Inflammatory macrophage treated with lipopolysaccharide for 4 hours (primary cell): Measurements from ENCODE around the gene KCNRG.
"Not testable (repeated sequence)": the region's sequence is repeated elsewhere in the genome, so short reads cannot be mapped to it uniquely, and the experiment has no call there.

ENCODE experiments used
- DNase-seq: peaks from one replicate; pipeline ENCODE4 v3.0.0-alpha.2; 2020

Gene KCNRG

DNA sequence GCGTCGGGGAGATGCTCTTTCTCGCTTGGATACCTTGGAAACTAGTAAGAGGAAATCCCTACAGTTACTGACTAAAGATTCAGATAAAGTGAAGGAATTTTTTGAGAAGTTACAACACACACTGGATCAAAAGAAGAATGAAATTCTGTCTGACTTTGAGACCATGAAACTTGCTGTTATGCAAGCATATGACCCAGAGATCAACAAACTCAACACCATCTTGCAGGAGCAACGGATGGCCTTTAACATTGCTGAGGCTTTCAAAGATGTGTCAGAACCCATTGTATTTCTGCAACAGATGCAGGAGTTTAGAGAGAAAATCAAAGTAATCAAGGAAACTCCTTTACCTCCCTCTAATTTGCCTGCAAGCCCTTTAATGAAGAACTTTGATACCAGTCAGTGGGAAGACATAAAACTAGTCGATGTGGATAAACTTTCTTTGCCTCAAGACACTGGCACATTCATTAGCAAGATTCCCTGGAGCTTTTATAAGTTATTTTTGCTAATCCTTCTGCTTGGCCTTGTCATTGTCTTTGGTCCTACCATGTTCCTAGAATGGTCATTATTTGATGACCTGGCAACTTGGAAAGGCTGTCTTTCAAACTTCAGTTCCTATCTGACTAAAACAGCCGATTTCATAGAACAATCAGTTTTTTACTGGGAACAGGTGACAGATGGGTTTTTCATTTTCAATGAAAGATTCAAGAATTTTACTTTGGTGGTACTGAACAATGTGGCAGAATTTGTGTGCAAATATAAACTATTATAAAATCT lies 2.7 kb upstream of the KCNRG start:
- no peak for DNase-seq

DNA sequence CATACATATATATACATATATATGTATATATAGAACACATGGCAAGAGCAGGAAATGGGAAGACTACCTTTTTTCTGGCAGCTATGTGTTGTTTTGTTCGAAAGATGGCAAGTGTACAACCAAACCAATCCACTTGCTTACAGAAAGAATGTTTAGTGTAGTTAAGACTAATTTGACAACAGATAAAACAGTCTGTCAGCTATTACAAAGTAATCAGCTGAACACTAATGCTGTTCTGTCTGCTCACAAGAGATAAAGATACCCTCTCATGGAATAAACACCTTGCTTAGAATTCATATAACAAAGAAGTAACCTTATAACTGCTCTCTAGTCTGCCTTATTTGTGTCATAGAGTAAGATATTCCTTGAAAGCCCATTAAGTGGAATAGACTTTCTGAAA lies 858 bp upstream of the KCNRG start:
- DNase-seq: no peak

DNA sequence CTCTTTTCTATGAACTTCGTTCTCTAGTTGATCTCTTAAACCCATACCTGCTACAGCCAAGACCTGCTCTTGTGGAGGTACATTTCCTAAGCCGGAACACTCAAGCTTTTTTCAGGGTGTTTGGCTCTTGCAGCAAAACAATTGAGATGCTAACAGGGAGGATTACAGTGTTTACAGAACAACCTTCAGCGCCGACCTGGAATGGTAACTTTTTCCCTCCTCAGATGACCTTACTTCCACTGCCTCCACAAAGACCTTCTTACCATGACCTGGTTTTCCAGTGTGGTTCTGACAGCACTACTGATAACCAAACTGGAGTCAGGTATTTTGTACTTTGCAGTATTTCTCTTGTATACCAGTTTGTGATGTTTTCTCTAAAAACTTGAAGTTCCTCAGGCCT lies 506 bp downstream of the KCNRG start:
- no peak for DNase-seq

DNA sequence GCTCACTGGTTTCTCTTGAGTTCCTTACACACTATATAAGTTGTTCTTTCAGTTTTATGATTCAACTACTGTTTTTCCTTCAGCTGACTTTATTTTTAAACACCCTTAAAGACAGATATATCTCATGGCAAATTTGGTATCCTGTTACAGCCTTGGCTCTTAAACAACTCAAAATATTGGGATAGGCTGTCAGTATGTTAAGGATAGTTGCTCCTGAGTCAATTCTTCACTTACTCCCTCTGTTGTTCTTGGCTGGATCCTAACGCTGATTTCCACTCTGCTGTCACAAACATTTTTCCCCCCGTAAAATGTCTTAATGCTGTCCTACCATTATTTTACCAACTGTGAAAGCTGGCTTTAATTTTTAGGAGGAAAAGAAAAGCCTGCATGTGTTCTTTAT lies 1.2 kb downstream of the KCNRG start:
- DNase-seq: no peak

DNA sequence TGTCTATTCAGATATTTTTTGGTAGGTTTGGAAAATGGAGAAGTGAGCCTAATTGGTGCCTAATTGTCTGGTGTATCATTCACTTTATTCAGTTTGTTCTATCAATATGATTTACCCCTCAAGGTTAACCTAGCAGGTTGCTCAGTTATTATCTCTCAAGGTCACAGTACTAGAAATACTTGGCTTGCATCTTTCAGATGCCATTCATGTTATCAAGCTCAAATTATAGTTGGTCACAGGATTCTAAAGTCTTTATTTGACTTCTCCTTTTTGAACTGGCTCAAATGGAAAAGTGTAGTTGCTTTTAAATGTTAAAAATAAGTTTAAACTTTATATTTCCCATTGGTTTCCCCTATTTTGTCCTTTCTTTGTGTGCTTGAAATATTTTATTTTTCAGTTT lies 2.6 kb downstream of the KCNRG start:
- DNase-seq: no peak

DNA sequence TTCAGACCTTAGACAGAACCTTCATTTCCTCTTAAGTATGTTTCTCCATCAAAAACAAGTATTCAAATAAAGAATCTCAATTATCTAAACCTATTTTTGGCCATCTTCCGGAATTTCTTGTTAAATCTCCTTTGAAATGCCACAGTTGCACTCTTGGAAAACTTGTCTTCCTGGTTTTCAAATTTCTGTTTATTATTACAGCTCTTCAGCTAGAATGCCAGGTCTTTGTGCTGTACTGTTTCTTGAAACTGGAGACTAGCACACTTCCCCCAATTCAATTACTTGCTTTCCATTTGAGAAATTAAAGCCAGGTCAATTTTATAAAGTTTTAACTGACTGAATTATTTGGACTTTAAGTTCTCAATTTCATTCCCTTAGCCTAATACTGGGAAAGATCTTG lies 10.2 kb downstream of the KCNRG start:
- DNase-seq: no peak

DNA sequence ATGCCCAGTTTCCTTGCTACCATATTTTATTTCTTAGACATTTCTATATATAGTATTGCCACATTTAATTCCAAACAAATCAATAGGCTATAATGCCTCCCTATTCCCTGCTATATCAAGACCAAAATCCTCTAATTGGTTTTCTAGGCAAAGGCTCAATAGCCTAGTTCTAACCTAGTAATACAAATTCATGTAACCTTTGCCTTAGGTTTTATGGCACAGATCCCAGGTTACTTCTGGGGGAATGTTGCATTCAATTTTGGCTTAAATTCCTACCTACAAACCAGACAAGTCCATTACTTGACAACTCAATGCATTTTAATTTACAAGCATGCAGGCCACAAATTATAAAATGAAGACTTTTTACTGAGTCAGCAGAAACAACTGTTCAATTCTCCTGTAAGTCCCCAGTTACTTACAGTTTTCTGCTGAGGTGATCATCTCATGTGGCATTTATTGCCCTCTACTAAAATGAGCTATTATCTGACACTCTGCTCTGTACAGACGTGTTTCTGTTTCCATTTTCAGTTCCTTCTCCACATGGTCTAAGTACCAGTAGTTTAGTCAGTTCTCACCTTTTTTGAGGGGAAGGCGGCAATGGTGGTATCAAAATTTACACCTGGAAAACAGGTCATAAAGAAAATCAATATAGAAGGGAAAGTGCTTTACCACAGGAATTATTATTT lies 11.7 kb downstream of the KCNRG start:
- peak; percentile 25 for DNase-seq

DNA sequence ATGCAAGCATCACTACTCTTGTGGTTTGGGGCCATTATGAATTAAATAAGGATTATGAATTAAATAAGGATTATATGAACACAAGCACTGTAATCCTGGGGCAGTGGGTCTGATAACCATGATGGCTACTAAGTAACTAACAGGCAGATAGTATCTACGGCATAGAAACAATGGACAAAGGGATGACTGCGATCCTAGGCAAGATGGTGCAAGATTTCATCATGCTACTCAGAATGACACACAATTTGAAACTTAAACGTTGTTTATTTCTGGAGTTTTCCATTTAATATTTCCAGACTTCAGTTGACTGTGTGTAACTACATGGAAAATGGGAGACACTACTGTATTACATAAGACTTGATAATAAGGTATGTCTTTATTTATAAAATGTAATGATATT lies 15.1 kb downstream of the KCNRG start:
- DNase-seq: no peak

DNA sequence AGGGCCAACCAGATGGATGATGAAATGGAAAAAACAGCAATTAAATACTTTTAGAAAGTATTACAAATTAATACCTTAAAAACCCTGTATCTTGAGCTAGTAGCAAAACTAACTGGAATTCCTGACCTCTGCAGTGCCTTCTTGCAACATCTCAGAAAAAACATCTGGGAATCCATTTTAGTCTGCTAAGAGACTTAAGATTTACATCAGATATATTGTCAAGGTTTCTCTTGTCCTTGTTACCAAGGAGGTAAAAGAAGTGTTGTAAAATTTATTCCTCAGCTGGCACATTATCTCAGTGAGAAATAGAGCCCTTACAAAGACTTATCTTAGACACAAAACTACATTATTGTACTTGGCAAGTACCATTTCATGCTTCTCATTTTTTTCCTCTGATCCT lies 18.5 kb downstream of the KCNRG start:
- DNase-seq: no peak

DNA sequence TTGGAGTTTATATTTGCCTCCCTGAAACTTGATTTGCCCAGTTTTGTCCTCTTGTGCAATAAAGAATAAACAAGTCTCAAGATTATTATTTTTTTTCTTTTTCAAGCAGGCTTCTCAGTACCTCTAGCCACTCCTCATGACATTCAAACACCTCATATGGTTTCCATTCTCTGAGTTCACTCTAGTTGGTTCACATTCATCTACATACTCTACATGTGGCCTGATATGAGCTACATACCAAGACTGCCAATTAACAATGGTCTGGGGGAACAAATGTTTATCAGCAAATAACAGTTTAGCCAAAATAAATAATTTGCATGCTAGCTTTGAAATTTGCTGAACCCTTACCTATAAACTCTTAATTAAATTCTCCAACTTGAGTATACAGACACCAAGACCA lies 22.5 kb downstream of the KCNRG start:
- no peak for DNase-seq

DNA sequence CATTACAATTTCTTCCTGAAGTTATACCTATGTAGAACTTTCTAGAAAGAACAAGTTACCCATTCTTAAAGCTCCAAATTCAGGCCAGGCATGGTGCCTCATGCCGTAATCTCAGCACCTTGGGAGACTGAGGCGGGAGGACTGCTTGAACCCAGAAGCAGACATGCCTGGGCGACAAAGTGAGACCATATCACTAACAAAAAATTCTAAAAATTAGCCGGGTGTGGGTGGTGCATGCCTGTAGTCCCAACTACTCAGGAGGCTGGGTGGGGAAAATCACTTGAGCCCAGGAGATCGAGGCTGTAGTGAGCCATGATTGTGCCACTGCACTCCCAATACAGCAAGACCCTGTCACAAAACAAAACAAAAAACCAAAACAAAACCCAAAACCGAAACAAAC lies 23.0 kb downstream of the KCNRG start:
- DNase-seq: no peak

DNA sequence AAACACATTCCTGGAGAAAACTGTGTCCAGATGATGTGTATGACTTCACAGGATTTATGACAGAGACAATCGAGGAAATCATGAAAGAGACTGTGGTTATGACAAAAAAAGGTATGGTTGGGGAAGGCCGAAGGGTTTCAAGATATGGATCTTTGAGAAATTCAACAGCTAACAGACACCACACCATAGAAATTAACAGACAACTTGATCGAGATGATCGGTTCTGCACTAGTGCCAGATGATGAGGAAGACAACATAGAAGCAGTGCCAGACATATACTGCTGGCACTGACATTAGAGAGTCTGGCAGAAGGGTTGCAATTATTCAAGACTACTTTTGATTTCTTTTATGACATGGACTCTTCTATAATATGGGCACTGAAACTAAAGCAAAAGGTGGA lies 37.2 kb downstream of the KCNRG start:
- DNase-seq: no peak

DNA sequence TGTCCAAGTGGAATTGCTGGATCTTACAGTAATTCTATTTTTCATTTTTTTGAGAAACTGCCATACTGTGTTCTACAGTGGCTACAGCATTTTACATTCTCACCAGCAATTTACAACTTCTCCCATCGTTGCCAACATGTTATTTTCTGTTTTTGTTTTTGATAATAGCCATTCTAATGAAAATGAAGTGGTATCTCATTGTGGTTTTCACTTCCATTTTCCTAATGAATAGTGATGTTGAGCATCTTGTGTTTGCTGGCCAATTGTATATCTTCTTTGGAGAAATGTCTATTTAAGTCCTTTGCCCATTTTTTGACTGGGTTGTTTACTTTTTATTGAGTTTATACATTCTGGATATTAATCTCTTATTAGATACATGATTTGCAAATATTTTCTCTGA lies 38.6 kb downstream of the KCNRG start:
- peak; percentile 22 for DNase-seq

DNA sequence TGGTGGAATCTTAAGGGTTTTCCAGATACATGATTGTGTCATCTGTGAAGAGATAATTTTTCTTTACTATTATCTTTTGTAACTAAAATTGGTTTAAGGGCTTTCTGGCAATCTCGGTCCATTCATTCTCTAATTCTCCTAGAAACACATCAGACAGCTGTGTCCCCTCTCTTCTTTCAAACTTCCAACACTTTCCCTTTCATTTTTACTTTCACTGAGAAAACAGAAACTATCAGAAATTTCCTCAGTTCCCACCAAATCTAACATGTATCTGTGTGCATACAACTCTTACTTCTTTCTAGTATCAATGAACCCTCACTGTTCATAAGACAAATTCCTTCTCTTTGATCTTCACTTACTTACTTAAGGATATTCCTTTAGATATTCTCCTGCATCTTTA lies 40.2 kb downstream of the KCNRG start:
- peak; percentile 49 for DNase-seq

DNA sequence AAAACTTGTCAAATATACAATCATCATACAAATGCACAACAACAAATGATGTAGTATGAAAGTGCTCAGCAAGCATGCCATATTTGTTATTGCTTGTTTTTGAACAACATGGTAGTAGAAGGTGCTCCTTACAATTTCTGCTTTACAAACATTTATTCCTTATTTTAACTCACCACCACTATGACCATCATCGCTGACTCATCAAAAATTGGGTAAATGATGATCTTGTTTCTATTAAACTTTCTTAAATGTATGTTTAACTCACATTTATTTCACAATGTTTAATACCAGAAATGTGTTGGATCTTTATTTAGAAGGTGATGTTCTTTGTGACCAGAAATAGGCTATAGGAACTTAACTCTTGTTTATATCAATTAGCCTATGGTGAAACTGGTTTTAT lies 45.5 kb downstream of the KCNRG start:
- no peak for DNase-seq

DNA sequence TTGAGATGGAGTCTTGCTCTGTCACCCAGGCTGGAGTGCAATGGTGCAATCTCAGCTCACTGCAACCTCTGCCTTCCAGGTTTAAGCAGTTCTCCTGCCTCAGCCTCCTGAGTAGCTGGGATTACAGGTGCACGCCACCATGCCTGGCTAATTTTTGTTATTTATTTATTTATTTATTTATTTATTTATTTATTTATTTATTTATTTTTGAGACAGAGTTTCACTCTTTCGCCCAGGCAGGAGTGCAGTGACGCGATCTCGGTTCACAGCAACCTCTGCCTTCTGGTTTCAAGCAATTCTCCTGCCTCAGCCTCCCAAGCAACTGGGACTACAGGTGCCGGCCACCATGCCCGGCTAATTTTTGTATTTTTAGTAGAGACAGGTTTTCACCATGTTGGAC lies 47.1 kb downstream of the KCNRG start:
- not testable (repeated sequence) for DNase-seq

DNA sequence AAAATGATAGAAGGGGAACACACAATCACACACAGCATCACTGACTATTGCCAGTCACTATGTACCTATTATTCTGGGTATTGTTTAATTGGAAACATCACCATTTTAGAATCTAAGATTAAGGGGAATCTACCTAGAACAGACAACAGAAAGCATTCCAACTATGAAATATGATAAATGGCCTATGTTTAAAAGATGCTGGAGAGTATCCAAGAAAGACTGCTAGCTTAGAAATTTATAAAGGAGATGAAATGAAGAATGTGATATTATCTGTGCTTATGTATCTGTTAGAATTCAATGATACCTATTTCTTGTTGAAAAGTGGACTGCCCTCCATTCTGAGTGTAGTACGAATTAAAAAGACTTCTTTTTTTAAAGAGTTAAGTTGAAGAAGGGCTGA lies 50.5 kb downstream of the KCNRG start:
- DNase-seq: no peak

DNA sequence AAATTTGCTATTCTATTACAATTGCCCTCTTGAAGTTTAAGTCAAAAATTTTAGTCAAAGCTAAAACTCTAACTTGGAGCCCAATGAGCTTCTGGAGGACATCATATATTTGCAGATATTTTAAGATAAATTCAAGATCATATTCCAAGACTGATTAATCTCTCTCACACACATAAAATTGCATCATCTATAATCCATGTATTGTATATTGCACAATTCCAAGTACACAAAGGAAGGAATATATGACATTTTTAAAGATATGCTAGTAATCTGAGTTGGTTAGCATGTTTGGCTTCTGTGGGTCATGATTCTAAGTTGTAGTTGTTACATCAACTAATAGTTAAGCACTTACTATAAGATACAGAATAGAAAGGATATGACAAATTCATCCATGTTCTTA lies 53.3 kb downstream of the KCNRG start:
- DNase-seq: no peak

DNA sequence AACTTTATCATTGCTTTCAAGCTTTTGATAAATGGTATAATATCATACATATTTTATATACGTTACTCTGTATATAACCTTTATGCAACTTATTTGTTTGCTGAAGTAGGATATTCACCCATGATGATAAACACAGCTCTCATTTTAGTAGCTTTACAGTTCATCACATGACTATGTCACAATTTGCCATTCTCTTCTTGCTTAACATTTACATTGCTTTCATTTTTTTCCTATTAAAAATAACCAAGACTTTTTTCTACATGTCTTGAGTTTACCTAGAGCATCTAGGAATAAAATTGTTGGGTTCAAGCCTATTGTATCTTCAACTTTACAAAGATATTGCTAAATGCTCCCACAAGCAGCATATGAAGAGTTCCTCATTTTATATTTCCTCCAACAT lies 54.0 kb downstream of the KCNRG start:
- DNase-seq: peak; percentile 69

DNA sequence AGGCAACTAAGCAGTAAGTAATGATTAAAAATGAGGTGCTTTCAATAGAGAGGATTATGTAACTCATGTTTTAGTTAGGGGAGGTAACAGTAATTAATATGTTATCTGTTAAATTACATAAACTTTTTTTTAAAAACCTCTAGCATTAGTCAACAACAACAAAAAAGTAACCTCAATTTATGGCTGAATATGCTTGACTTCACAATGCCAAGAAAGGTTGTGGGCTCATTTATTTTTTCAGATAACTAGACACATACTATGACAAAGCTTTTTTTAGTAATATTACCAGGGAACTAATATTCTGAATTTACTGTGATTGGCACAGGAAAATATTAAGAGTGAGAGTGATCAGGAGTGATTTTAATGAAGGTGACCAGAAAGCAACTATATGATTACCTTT lies 54.9 kb downstream of the KCNRG start:
- DNase-seq: no peak
